MCF 10A (cell line): ENCODE measurements around the gene P3H2. TPM values are rescaled to one million over a fixed set of nuclear protein-coding genes. Genes with fewer than 3 reads are reported as not detected.

Source experiments
- BruUV-seq: library from RNA; stranded (reverse); fragments of 400-500 nt; replicated peaks from 2 replicates; lab custom pipeline; 2021; lab: Mats Ljungman, UMichigan
- CTCF ChIA-PET: fragments of 300-600 bp; sonication (Branson Sonifier 250); formaldehyde crosslinking; extraction: SDS; loops from one replicate; lab custom pipeline; 2021; ENCODE audit warnings: antibody characterized with exemption, inconsistent platforms; lab: Yijun Ruan, JAX
- POLR2A ChIA-PET: fragments of 300-600, 350-650 bp; sonication (Branson Sonifier 250); formaldehyde crosslinking; extraction: SDS; loops from one replicate; lab custom pipeline; 2020; ENCODE audit warnings: antibody characterized with exemption, inconsistent platforms; lab: Yijun Ruan, JAX
- DNase-seq: peaks from one replicate; pipeline ENCODE4 v3.0.0-alpha.2; 2018; ENCODE audit not compliant: unreplicated experiment
- H3K27ac Mint-ChIP-seq: one replicate; pipeline ENCODE4 v1.8.0; 2022; ENCODE audit warnings: mild to moderate bottlenecking, low read depth, mixed read lengths; ENCODE audit not compliant: unreplicated experiment
- H3K27me3 Mint-ChIP-seq: one replicate; pipeline ENCODE4 v1.8.0; 2022; ENCODE audit warnings: mixed read lengths; ENCODE audit not compliant: insufficient read depth, unreplicated experiment
- H3K36me3 Mint-ChIP-seq: one replicate; pipeline ENCODE4 v1.8.0; 2022; ENCODE audit warnings: mild to moderate bottlenecking, moderate library complexity, mixed read lengths; ENCODE audit not compliant: insufficient read depth, unreplicated experiment
- H3K4me1 Mint-ChIP-seq: one replicate; pipeline ENCODE4 v1.8.0; 2022; ENCODE audit warnings: mixed read lengths; ENCODE audit not compliant: insufficient read depth, unreplicated experiment
- H3K4me3 Mint-ChIP-seq: one replicate; pipeline ENCODE4 v1.8.0; 2022; ENCODE audit warnings: mild to moderate bottlenecking, moderate library complexity, mixed read lengths; ENCODE audit not compliant: unreplicated experiment
- H3K9me3 Mint-ChIP-seq: one replicate; pipeline ENCODE4 v1.8.0; 2022; ENCODE audit warnings: mixed read lengths; ENCODE audit not compliant: unreplicated experiment
- intact Hi-C: fragments of 100-400 bp; cut with micrococcal nuclease; formaldehyde crosslinking; loops from 2 replicates; pipeline ENCODE4 v1.14.1; 2022
- total RNA-seq: library from RNA; stranded (reverse); gene quantifications from 2 replicates; pipeline ENCODE4 v1.2.3, GENCODE V29; 2022
- TF ChIP-seq, protein P1 (sequence below): fragments of 200-600 bp; IDR thresholded peaks from one replicate; pipeline ENCODE4 v1.8.0; 2022; ENCODE audit warnings: antibody characterized with exemption, mild to moderate bottlenecking; ENCODE audit not compliant: unreplicated experiment

Gene P3H2
- total RNA-seq, 1 experiment from 2014 or later = 60.2 TPM

DNA sequence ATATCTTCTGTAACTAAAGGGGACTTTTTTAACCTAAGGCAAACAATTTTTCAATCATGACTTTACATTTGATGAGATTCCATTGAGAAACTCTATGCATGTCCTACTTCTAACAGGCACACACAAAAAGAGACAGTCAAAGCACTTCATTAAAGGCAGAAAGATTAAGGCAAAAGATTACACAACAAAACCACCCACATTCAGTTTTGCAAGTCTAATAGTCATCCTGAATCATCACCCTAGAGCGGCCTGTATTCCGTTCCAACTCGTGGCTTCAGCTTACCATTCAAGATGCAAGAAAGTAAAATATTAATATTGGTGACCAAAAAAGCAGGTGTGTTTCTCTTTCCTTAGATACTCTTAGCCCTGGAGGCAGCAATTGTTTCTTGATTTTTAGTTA, 205.9 kb downstream of the P3H2 start:
- intact Hi-C loops = loop anchor here (1.0 to 2.0 kb wide), 2 partner anchors 23 to 74 kb away; no protein-coding TSS in a partner anchor
- Mint-ChIP-seq H3K27me3 (no peaks in the 10 kb centered on the region), H3K9me3 (no peaks in the 10 kb centered on the region), H3K4me1 (peaks cover 37% of the 10 kb centered on the region), H3K36me3 (no peaks in the 10 kb centered on the region), H3K4me3 (no peak overlapping the region), H3K27ac (peak overlapping the region; percentile 59)
- no TSS peak for BruUV-seq
- ChIA-PET POLR2A (interaction anchor here (0.7 to 3.7 kb wide), 11 partner anchors 12 to 1228 kb away, joined by 3 to 32 read pairs (median 4); no protein-coding TSS in a partner anchor), CTCF (interaction anchor here (0.7 to 1.3 kb wide), 2 partner anchors 21 to 646 kb away, joined by 3 to 4 read pairs; no protein-coding TSS in a partner anchor)
- peak; percentile 96 for DNase-seq
- TF ChIP-seq, protein P1, sequence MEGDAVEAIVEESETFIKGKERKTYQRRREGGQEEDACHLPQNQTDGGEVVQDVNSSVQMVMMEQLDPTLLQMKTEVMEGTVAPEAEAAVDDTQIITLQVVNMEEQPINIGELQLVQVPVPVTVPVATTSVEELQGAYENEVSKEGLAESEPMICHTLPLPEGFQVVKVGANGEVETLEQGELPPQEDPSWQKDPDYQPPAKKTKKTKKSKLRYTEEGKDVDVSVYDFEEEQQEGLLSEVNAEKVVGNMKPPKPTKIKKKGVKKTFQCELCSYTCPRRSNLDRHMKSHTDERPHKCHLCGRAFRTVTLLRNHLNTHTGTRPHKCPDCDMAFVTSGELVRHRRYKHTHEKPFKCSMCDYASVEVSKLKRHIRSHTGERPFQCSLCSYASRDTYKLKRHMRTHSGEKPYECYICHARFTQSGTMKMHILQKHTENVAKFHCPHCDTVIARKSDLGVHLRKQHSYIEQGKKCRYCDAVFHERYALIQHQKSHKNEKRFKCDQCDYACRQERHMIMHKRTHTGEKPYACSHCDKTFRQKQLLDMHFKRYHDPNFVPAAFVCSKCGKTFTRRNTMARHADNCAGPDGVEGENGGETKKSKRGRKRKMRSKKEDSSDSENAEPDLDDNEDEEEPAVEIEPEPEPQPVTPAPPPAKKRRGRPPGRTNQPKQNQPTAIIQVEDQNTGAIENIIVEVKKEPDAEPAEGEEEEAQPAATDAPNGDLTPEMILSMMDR = no peak

DNA sequence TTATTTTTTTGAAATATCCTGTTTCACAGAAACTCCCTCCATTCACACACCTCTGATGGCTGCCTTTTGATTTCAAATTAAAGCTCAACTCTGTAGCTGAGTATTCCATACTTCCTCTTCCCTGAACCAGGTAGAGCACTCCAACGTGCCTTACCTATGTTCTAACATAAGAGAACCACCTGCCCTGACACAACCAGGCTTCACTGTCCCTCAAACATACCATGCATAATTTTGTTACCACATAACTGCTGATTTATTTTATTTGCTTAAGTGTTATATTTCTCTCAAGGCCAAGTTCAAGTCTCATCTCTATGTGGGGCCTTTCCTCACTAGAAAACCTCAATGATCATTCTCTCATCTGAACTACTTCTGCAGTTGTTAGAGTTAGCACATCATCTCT, 209.7 kb downstream of the P3H2 start:
- Mint-ChIP-seq H3K27me3 (no peaks in the 10 kb centered on the region), H3K4me1 (peaks cover 50% of the 10 kb centered on the region), H3K4me3 (no peak overlapping the region), H3K36me3 (no peaks in the 10 kb centered on the region), H3K9me3 (no peaks in the 10 kb centered on the region), H3K27ac (no peak overlapping the region)
- TF ChIP-seq, protein P1 = no peak
- ChIA-PET POLR2A (interaction anchor here (0.6 to 6.3 kb wide), 8 partner anchors 27 to 642 kb away, joined by 3 to 66 read pairs (median 7); no protein-coding TSS in a partner anchor), CTCF (no interaction called here)
- intact Hi-C loops = no loop called here
- DNase-seq = no peak
- BruUV-seq = no TSS peak

DNA sequence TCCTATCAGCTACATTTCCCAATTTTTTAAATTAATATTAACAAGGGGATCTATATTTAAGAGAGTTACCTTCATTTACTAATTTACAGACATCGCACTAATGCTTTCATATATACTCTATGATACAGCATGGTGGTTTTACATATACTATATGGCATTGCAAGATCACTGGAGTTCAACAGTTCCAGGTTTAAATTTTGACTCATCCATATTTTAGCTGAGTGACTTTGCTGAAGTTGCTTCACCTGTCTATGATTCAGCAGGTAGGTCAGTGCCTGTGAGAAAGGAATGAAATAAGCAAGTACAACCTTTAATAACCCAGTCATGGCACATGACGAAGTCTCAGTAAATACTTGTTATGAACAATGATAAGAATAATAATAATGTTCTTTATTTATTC, 211.1 kb downstream of the P3H2 start:
- Mint-ChIP-seq H3K36me3 (no peaks in the 10 kb centered on the region), H3K4me1 (peaks cover 39% of the 10 kb centered on the region), H3K9me3 (no peaks in the 10 kb centered on the region), H3K27ac (peak overlapping the region; percentile 80), H3K27me3 (no peaks in the 10 kb centered on the region), H3K4me3 (no peak overlapping the region)
- no TSS peak for BruUV-seq
- ChIA-PET CTCF (interaction anchor here (0.6 to 1.8 kb wide), 4 partner anchors 14 to 625 kb away, joined by 3 to 7 read pairs (median 3); no protein-coding TSS in a partner anchor), POLR2A (interaction anchor here (0.6 to 6.3 kb wide), 18 partner anchors 10 to 641 kb away, joined by 3 to 66 read pairs (median 6); no protein-coding TSS in a partner anchor)
- intact Hi-C loops = no loop called here
- DNase-seq = peak; percentile 88
- TF ChIP-seq, protein P1 = no peak

DNA sequence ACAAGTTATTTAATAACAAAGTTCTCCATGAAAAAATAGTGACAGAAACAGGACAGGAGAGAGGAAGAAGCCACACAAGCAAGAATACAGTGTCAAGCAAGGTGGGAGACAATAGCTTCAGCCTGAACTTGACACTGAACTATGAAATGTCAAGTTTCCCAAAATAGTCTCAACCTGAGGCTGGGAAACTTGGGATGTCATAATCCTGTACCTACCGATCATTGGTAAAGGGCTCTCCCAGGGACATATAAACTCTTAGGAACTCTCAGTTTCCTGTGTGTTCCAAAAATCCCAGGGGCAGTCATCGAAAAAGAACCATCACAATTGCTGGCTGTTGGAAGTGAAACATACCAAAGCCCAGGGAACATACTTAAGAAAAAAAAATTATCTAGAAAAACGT, 211.6 kb downstream of the P3H2 start:
- peak overlapping the region; percentile 80 for H3K27ac Mint-ChIP-seq
- H3K36me3 Mint-ChIP-seq = no peaks in the 10 kb centered on the region
- POLR2A ChIA-PET = interaction anchor here (0.6 to 6.3 kb wide), 25 partner anchors 9 to 640 kb away, joined by 3 to 66 read pairs (median 4); no protein-coding TSS in a partner anchor
- CTCF ChIA-PET = interaction anchor here (0.6 to 1.8 kb wide), 4 partner anchors 13 to 626 kb away, joined by 3 to 7 read pairs (median 3); no protein-coding TSS in a partner anchor
- H3K9me3 Mint-ChIP-seq = no peaks in the 10 kb centered on the region
- TSS peak; percentile 84 for BruUV-seq
- DNase-seq = peak; percentile 68
- intact Hi-C loops = no loop called here
- peaks cover 37% of the 10 kb centered on the region for H3K4me1 Mint-ChIP-seq
- TF ChIP-seq, protein P1 = no peak
- no peak overlapping the region for H3K4me3 Mint-ChIP-seq
- H3K27me3 Mint-ChIP-seq = no peaks in the 10 kb centered on the region
